K562 (cell line): ENCODE results near the gene CDK14. TPM values are rescaled to one million over a fixed set of nuclear protein-coding genes. Genes with fewer than 3 reads are reported as not detected.

Experiments
- POLR2AphosphoS2 ChIP-seq: IDR thresholded peaks from 2 replicates; pipeline ENCODE4 v1.6.1; 2012; ENCODE audit warnings: low read length, improper control_type of control experiment
- SMAD2 ChIP-seq: fragments of 150-350 bp; IDR thresholded peaks from 2 replicates; pipeline ENCODE4 v1.6.1; 2014; ENCODE audit warnings: low read depth, mild to moderate bottlenecking, low read length
- polyA plus RNA-seq, 8 experiments: library from polyadenylated mRNA; depleted of rRNA in 4 of 8; stranded (reverse) in 5 of 8; unstranded in 3 of 8; fragments of >200 nt; fragmentation: Nextera tagmentation in 2 of 8; fragmentation: Illumina TruSeq in 1 of 8; extraction: Ambion mirVana in 2 of 8; extraction: Trizol in 1 of 8; gene quantifications; 2 replicates each; pipeline versions ENCODE4 v1.2.1 to v1.2.3, GENCODE V29; 2011 to 2014; ENCODE audit warnings: inconsistent platforms in 1 of 8, missing spikeins in 1 of 8
- total RNA-seq, 7 experiments: library from RNA; depleted of rRNA in 6 of 7; stranded (reverse); fragments of >200 nt in 6 of 7; fragmentation: Illumina TruSeq in 2 of 7; extraction: Trizol in 2 of 7; gene quantifications; 2 replicates each; pipeline versions ENCODE4 v1.2.1 to v1.2.3, GENCODE V29; 2011 to 2021; ENCODE audit warnings: low replicate concordance in 1 of 7
- TF ChIP-seq, protein P1 (sequence below), 2 experiments: fragments of 450-650 bp; IDR thresholded peaks; 2 replicates each; pipeline ENCODE4 v1.6.1; 2016
- TF ChIP-seq, protein P2 (sequence below): fragments of 450-650 bp; IDR thresholded peaks from 2 replicates; pipeline ENCODE4 v1.6.1; 2017; ENCODE audit warnings: antibody characterized with exemption
- TF ChIP-seq, protein P3 (sequence below): fragments of 450-650 bp; IDR thresholded peaks from 2 replicates; pipeline ENCODE4 v1.6.1; 2016; ENCODE audit warnings: mild to moderate bottlenecking

Gene CDK14
- total and polyA plus RNA-seq, 9 of the 15 experiments (the other 6 are each of a cell fraction or from before 2014, with no cell fraction given): 0.03 to 0.91 (median 0.16) TPM

DNA sequence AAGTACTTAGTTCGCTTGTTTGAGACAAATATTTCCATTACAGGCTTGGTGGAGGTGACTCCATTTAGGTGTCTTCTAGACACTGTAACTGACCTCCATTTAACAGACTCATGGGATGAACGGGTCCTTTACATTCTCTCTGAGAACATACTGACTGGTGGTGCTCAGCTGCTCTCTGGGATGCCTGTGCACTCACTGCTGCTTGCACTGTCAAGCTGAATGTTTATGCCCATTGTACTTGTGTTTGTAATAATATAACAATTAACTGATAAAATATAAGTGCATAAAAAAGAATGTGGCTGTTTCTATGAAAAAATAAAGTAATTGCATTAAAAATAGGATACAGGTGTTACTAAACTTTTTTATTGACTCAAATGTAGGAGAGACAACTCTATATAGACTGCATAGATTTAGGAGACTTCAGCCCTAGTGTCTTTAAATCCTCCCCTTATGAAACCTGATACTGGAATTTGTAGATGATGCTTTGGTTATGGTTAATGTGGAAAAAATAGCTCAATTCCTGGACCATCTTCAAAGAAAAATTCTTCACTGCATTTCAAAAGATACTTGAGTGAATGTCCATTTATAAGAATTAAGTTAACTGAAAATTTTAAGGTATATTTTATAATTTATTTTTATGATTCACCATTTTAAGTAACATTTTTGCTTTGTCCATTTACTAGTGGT, 85.4 kb downstream of the CDK14 start (continued):
- TF ChIP-seq, protein P1, sequence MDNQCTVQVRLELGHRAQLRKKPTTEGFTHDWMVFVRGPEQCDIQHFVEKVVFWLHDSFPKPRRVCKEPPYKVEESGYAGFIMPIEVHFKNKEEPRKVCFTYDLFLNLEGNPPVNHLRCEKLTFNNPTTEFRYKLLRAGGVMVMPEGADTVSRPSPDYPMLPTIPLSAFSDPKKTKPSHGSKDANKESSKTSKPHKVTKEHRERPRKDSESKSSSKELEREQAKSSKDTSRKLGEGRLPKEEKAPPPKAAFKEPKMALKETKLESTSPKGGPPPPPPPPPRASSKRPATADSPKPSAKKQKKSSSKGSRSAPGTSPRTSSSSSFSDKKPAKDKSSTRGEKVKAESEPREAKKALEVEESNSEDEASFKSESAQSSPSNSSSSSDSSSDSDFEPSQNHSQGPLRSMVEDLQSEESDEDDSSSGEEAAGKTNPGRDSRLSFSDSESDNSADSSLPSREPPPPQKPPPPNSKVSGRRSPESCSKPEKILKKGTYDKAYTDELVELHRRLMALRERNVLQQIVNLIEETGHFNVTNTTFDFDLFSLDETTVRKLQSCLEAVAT (IDR thresholded peaks at IDR 0.05): no peak
- TF ChIP-seq SMAD2 (no peak), POLR2AphosphoS2 (no peak)
- TF ChIP-seq, protein P2, sequence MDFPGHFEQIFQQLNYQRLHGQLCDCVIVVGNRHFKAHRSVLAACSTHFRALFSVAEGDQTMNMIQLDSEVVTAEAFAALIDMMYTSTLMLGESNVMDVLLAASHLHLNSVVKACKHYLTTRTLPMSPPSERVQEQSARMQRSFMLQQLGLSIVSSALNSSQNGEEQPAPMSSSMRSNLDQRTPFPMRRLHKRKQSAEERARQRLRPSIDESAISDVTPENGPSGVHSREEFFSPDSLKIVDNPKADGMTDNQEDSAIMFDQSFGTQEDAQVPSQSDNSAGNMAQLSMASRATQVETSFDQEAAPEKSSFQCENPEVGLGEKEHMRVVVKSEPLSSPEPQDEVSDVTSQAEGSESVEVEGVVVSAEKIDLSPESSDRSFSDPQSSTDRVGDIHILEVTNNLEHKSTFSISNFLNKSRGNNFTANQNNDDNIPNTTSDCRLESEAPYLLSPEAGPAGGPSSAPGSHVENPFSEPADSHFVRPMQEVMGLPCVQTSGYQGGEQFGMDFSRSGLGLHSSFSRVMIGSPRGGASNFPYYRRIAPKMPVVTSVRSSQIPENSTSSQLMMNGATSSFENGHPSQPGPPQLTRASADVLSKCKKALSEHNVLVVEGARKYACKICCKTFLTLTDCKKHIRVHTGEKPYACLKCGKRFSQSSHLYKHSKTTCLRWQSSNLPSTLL: no peak
- TF ChIP-seq, protein P3, sequence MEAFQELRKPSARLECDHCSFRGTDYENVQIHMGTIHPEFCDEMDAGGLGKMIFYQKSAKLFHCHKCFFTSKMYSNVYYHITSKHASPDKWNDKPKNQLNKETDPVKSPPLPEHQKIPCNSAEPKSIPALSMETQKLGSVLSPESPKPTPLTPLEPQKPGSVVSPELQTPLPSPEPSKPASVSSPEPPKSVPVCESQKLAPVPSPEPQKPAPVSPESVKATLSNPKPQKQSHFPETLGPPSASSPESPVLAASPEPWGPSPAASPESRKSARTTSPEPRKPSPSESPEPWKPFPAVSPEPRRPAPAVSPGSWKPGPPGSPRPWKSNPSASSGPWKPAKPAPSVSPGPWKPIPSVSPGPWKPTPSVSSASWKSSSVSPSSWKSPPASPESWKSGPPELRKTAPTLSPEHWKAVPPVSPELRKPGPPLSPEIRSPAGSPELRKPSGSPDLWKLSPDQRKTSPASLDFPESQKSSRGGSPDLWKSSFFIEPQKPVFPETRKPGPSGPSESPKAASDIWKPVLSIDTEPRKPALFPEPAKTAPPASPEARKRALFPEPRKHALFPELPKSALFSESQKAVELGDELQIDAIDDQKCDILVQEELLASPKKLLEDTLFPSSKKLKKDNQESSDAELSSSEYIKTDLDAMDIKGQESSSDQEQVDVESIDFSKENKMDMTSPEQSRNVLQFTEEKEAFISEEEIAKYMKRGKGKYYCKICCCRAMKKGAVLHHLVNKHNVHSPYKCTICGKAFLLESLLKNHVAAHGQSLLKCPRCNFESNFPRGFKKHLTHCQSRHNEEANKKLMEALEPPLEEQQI: no peak
